Measurements from ENCODE around the gene PKP2.

Gene PKP2

DNA sequence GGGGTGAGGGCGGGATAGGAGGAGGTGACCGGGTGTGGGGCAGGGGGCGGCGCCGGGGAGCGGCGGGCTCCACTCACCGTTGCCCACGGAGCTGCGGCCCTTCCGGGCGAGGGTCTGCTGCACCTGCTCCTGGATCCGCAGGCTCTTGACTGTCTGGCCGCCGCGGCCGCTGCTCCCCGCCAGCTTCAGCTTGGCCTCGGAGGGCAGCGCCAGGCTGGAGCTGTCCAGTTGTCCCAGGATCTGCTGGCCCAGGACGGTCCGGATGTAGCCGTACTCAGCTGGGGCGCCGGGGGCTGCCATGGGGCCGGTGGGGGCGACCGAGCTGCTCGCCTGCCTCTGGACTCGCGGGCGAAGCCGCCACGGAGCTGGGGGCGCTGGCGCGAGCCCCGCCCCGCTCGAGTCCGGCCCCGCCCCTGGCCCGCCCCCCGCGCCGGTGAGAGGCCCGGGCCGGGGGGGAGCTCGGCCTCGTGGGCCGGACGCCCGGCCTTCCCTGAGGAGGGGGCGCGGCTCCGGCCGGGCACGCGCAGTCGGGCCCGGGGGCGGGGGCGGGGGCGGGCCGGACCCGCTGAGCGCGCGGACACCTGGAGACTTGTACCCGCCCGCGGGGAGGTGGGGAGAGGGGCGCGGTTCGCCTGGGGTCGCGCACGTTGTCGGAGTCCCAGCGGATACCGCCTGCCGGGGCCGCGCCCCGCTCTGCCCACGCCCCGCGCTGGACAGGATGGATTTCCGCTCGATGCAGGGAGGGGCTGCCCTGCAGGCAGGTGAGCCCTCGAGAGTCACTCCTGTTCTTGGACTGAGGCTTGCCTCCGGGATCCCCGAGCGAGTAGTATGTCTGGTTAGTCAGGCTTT is at the start of gene PKP2:
Gene PKP2, minus strand, starts transcription at position 346 of the 849 bp plus-strand sequence. Its CDS starts 46 bp downstream, at position 300.
- DNase-seq (ENCODE audit: low read depth in 2 of 2): no peak

DNA sequence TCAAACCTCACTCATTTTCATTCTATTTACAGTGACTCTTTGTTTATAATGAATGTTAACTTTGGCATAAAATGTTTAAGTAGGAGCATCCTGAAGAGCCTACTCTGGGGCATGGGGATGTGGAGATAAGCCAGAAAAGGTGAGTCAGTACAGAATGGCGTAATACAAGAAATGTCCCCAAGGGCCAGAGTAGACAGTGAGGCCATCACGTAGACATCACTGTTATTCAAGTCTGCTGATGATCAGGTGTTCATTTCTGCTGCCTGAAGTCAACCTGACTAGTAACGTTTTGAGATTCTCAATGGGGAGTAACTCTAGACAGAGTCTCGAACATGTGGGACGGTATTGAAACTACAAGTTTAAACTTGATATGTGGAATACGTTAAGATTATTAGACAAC is 47.6 kb upstream of the PKP2 start:
- DNase-seq (ENCODE audit: low read depth in 2 of 2): no peak

DNA sequence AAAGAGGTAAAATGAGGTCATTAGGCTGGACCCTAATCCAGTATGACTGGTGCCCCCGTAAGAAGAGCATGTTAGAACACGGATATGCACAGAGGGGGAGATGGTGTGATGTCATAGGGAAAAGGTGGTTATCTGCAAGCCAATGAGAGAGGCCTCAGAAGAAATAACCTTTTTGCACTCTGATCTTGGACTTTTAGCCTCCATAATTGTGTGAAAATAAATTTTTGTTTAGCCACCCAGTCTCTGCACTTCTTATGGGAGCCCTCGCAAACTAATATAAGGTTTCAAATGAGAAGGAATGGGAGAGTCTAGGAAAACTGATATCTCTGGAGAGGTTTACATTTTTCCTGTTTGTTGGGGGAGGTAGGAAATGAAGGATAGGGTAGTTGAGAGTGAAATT is 43.2 kb upstream of the PKP2 start:
- DNase-seq (ENCODE audit: low read depth in 2 of 2): no peak

DNA sequence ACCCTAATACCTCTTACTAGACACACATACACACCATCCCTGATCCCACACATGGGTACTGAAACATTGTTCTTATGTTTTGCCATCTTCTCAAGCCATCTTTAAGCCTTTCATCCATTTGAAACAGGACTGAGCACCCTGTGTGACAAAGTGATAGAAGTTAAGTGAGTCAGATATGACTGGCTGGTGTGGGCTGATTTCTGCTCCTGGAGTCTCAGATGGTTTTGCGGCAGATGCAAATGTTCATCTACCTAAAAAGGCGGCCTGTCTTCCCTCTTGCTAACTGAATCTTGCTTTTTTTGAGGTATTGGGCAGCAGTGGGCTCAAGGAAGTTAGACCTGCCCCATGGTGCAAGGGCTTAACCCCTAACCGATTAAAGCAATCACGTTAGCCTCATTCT is 30.4 kb upstream of the PKP2 start:
- DNase-seq (ENCODE audit: low read depth in 2 of 2): no peak

DNA sequence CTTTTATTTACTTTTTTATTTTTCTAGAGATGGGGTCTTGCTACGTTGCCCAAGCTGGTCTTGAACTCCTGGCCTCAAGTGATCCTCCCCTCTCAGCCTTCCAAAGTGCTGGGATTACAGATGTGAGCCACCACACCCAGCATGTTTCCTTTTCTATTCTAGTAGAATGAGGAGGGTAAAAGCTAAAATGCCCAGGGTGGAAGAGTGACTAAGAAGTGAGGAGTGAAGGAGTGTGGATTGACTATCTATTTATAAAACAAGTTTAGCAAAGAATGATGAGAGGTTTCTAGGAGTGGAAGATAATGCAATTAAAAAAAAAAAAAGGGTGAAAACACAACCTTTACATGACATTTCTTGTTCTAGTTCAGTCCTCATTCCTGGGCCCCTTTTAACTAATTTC is 29.8 kb upstream of the PKP2 start:
- no peak for DNase-seq (ENCODE audit: low read depth in 2 of 2)

GRCh38 chr12:32922546-32923297 is 26.1 kb upstream of the PKP2 start:
- DNase-seq (ENCODE audit: low read depth in 2 of 2): no peak

DNA sequence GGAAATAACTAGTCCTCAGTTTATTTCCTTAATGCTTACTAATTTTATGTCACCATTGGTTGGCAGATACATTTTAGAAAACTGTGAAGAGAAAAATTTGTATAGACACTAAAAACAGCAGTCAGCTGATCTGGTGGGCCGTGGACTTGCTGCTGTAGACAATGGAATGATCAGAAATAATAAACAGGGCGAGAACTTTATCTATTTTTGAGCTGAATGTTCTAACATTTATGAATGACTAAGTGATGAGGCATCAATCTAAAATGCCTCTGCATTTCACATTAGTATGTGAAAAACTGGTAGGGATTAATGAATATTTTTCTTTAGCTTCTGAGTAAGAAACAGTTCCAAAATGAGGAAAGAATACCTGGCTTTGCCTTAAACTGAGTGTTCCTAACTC is 24.8 kb upstream of the PKP2 start:
- no peak for DNase-seq (ENCODE audit: low read depth in 2 of 2)

DNA sequence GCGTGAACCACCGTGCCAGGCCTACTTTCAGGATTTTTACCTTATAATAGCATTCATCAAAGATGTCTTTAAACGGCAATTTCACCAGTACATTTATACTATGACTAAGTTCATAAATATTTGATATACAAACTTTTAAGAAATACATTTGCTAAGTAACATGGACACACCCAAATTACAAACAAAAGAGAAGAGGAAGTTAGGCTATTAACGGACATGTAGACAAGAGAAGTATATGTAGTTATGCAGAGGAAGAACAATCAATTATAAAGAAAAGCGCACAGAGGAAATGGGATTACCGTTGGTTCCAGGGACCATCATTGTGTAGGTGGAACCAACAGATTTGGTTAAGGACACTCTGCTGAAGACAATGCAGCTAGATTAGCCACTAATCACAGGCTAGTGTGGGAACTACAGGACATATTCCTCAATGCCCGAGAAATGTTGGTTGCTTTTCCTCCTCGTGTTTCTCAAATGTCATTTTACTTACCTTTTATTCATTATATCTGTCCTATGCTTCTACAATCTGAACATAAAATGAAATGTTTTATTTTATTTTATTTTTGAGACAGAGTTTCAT is 24.0 kb upstream of the PKP2 start:
- DNase-seq (ENCODE audit: low read depth in 2 of 2): no peak

GRCh38 chr12:32918890-32919801 is 22.6 kb upstream of the PKP2 start:
- DNase-seq (ENCODE audit: low read depth in 2 of 2): no peak

- DNase-seq (ENCODE audit: low read depth in 2 of 2): no peak
Observed at GRCh38 chr12:32917094-32917611, 20.6 kb upstream of the PKP2 start.

DNA sequence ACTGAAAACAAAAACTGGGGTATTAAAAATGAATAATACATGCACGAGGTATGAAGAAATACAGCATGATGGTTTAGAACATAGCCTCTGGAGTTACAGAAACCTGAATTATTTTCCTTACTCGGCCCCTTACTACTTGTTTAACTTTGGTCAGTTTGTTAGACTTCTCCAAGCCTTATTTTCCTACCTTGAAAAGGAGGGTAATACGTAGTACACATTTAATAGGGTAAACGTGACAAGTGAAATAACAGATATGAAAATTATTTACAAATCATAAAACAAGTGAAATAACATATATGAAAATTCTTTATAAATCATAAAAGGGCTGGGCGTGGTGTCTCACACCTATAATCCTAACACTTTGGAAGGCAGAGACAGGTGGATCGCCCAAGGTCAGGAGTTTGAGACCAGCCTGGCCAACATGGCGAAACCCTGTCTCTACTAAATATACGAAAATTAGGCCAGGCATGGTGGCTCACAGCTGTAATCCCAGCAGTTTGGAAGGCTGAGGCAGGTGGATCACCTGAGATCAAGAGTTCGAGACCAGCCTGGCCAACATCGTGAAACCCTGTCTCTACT is 11.4 kb upstream of the PKP2 start:
- DNase-seq (ENCODE audit: low read depth in 2 of 2): no peak

DNA sequence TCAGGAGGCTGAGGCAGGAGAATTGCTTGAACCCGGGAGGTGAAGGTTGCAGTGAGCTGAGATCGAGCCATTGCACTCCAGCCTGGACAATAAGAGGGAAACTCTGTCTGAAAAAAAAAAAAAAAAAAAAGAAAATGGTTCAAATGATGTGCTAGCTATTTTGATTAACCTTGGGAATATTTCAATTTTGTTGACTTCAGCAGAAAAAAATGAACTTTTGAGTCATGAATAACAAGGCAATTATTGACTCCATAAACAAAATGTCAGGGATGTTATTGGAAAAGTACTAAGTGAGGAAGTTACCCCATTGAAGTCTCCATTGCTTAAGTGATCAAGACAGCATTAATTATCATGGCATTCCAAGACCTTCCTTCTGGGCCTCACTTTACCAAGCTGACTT is 10.6 kb upstream of the PKP2 start:
- DNase-seq (ENCODE audit: low read depth in 2 of 2): no peak

- no peak for DNase-seq (ENCODE audit: low read depth in 2 of 2)
Observed at GRCh38 chr12:32906399-32907165, 10.0 kb upstream of the PKP2 start.

DNA sequence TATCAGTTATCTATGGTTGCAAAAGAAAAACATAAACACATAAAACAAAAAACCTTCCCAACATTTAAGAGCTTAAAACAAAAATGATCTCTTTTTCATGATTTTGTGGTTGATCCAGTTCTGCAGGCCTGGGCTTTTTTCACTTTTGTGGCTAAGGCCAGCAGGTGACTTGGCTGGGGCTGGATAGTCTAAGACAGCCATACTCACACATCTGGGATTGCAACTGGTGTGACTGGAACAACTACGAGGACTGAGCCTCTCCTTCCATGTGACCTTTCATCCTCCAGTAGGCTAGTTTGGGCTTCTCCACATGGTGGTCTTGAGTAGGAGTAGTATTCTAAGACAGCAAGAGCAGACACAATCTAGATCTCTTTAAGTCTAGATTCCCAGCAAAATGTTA is 7.2 kb upstream of the PKP2 start:
- DNase-seq (ENCODE audit: low read depth in 2 of 2): no peak

GRCh38 chr12:32903318-32903717 is 6.7 kb upstream of the PKP2 start:
- DNase-seq (ENCODE audit: low read depth in 2 of 2): no peak

DNA sequence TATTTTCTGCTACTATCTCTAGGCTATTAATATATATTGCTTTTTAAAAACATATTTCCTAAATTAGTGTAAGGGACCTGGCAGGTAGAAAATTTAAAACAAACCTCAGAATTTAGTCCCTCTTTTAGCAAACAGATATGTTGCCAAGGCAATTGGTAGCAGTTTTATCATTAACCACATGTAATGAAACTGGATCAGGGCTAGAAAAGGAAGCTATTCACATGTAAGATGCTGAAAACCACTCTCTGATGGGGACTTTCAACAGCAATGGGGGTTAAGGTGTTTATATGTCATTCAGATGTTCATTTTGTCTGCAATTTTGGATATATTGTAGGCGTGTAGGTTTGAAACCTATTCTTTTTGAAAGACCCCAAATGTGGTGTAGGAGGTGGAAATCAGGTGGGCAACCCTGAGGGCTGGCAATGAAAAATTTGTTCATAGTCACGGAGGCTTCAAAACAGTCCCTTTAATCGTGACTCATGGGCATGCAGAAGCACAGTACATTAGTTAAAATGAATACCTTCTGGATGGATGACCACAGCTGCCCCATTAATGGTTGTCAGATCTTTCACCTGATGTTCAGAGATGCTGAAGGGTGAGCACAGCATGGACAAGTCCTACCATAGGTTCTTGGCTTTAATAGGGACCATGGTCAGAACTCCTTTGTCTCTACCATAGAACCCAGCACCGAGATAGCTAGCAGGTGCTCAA is 5.9 kb upstream of the PKP2 start:
- no peak for DNase-seq (ENCODE audit: low read depth in 2 of 2)

- no peak for DNase-seq (ENCODE audit: low read depth in 2 of 2)
Observed at GRCh38 chr12:32901553-32901952, 5.0 kb upstream of the PKP2 start.

DNA sequence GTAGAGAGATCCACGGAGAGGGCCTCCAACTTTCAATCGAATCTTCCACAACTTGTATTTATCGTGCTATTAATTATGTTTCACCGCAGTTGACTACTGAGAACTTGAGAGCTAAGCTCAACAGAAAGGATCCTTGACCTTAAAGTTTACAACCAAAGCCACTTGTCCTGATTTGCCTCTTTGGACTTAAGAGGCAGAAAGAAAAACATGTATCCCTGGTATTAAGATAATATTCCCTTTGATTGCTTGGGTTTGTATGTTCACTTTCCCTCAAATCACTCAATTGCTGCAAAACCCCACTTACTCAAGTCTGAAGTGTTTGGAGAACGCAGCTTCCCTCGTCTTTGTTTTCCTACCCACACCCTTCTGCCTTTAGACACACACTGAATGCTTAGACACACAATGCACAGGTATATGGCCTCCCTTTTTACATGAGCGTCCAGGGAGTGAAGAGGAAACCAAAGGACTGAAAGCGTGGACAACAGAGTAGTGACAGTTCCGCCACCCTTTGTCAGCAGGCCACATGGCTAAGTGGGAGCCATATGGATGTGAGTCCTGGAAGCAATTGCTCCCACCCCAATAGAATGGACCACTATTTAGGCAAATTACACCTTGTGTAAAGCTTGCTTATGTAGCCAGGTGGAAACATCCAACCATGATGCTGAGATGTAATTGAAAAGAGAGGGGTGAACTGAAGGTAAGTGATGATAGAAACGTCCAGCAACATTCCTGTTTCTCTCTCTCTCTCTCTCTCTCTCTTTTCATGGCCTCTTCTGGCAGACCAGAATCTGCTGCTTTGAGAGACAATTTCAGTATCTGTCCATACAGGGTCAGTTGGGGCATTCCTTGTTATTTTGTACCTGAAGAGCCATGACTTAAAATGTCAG is 1.4 kb upstream of the PKP2 start:
- DNase-seq (ENCODE audit: low read depth in 2 of 2): no peak

DNA sequence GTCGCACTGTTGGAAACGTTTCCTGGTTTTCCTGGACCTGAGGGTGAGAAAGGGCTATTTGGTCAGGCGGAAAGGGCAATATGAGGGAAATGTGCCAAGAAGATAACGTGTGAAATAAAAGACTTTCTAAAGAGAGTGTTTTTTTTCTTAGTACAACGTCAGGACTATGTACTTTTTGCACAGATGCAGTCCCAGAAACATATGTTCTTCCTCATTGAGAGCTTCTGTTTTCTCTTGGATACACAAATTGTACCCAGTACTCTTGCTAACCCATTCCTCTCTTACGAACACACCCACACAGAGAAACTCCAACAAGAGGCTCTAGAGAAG is 669 bp upstream of the PKP2 start:
- DNase-seq (ENCODE audit: low read depth in 2 of 2): no peak
